Upper lobe of right lung (tissue), 1 donor: ENCODE results near the gene GALNT9. TPM values are rescaled to one million over a fixed set of nuclear protein-coding genes. Genes with fewer than 3 reads are reported as not detected.
A peak's percentile ranks its signal among the peaks of the same experiment; 100 is the strongest.

Experiments used
- ATAC-seq: fragments of 200-7000 bp; cut with Tn5 transposase; one replicate; pipeline ENCODE4 v1.9.1; 2020; ENCODE audit warnings: mild to moderate bottlenecking, moderate library complexity
- DNase-seq: peaks from one replicate; pipeline ENCODE4 v3.0.0-alpha.2; 2020
- H3K27ac ChIP-seq: fragments of 200-600 bp; one replicate; pipeline ENCODE4 v1.8.0; 2022
- H3K27me3 ChIP-seq: fragments of 200-600 bp; one replicate; pipeline ENCODE4 v1.8.0; 2022; ENCODE audit warnings: mild to moderate bottlenecking
- H3K36me3 ChIP-seq: fragments of 200-600 bp; one replicate; pipeline ENCODE4 v1.8.0; 2022
- H3K4me1 ChIP-seq: fragments of 200-600 bp; one replicate; pipeline ENCODE4 v1.8.0; 2022
- H3K4me3 ChIP-seq: fragments of 200-600 bp; one replicate; pipeline ENCODE4 v1.8.0; 2022; ENCODE audit warnings: mild to moderate bottlenecking
- H3K9me3 ChIP-seq: fragments of 200-600 bp; one replicate; pipeline ENCODE4 v1.8.0; 2022
- CTCF ChIP-seq: fragments of 200-600 bp; IDR thresholded peaks from one replicate; pipeline ENCODE4 v1.8.0; 2022; ENCODE audit warnings: antibody characterized with exemption
- intact Hi-C: fragments of 100-400 bp; cut with DNase I; formaldehyde crosslinking; loops from one replicate; pipeline ENCODE4 v1.11.0; 2022
- total RNA-seq: library from RNA; stranded (reverse); fragmentation: NEBNext Ultra II Directional; extraction: Animal tissue kit (Norgen Biotek cat#: 25700); gene quantifications from one replicate; pipeline ENCODE4 v1.2.1, GENCODE V29; 2021
- donor health status: DM: no; HTN: yes; CAD: no; lungs with severe emphysema.

GALNT9 gene
- total RNA-seq, 1 donor from 2014 or later, result 1.6 TPM

- TF ChIP-seq CTCF, result no peak
- DNase-seq (no peak), ATAC-seq (no peak)
- Histone ChIP-seq H3K27me3 (no peaks in the 10 kb centered on the region), H3K27ac (no peak overlapping the region), H3K36me3 (no peaks in the 10 kb centered on the region), H3K4me1 (peaks cover 5% of the 10 kb centered on the region), H3K9me3 (no peaks in the 10 kb centered on the region), H3K4me3 (no peak overlapping the region)
- intact Hi-C loops, result no loop called here
Observed at GRCh38 chr12:132187646-132188450, 141.5 kb downstream of the GALNT9 start.

DNA sequence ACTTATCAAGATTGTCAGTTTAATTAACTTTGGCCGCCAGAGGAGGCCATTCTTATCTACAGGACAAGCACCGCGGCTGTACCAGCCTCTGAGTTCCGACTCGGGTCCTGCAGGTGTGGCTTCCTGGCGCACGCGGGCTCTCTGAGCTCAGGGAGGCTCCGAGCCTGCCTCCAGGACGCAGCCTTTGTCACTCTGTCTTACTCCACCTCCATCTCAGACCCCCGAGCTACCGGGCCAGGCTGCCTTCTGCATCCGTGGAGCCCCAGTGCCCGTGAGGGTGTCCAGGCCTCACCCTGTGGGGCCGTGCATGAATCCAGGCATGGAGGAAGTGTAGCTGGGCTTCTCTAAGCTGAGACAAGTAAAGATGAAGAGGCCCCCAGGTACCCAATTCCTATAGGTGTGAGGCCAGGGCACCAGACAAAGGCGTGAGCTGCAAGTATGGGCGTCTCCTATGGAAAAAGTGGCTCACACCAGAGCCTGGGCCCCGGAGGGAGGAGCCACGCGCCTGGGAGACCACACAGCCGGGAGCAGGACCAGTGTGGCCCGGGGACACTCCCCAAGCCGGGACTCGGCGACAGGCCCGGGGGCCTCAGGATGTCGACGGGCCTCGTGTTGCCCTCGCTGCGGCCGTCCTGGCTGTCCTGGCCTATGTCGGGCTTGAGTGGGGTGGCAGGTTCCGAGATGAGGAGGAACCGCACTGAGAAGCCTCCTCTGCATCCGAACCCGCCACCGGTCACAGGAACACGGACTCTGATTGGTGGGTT is 142.3 kb downstream of the GALNT9 start:
- TF ChIP-seq CTCF, result no peak
- ATAC-seq (no peak), DNase-seq (no peak)
- H3K4me3 ChIP-seq, result no peak overlapping the region
- peaks cover 5% of the 10 kb centered on the region for H3K4me1 ChIP-seq
- H3K27me3 ChIP-seq, result no peaks in the 10 kb centered on the region
- H3K36me3 ChIP-seq, result no peaks in the 10 kb centered on the region
- intact Hi-C loops, result no loop called here
- no peaks in the 10 kb centered on the region for H3K9me3 ChIP-seq
- no peak overlapping the region for H3K27ac ChIP-seq

DNA sequence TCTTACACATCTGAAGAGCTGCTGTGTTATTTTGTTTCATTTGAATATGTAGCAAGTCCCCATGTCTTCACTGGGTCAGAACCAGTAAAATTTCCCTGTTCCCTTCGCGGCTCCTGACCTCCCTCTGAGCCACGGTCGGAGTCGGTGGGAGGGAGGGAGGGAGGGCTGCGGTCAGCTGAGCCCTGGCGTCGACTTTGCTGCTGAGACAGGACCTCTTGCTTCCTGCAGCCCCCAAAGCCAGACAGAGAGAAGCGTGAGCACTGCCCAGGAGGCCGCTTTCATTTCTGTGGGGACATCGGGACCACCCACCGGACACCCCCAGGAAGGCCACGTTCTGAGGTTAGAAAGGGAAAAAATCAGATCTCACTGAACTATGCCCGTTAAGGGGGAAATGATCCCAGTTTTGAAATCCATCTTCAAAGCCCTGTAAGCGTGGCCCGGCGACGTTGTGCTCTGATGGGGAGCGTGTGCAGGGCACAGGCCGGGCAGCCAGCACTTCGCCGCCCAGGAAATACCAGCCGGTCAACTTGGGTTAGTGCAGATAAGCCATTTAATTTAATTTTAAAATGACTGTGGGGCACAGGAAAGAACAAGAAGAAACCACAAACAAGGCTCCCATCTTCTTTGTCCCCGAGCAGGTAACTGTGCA is 143.1 kb downstream of the GALNT9 start:
- no peaks in the 10 kb centered on the region for H3K36me3 ChIP-seq
- TF ChIP-seq CTCF, result no peak
- peaks cover 5% of the 10 kb centered on the region for H3K4me1 ChIP-seq
- H3K27me3 ChIP-seq, result no peaks in the 10 kb centered on the region
- H3K9me3 ChIP-seq, result no peaks in the 10 kb centered on the region
- H3K4me3 ChIP-seq, result peak overlapping the region; percentile 30
- no peak for ATAC-seq
- DNase-seq, result no peak
- H3K27ac ChIP-seq, result no peak overlapping the region
- intact Hi-C loops, result no loop called here

- Histone ChIP-seq H3K4me3 (peak overlapping the region; percentile 30), H3K27ac (no peak overlapping the region), H3K36me3 (no peaks in the 10 kb centered on the region), H3K4me1 (peaks cover 5% of the 10 kb centered on the region), H3K9me3 (no peaks in the 10 kb centered on the region), H3K27me3 (no peaks in the 10 kb centered on the region)
- no peak for DNase-seq
- no peak for TF ChIP-seq CTCF
- ATAC-seq, result no peak
- intact Hi-C loops, result no loop called here
Observed at GRCh38 chr12:132185705-132186104, 143.7 kb downstream of the GALNT9 start.

DNA sequence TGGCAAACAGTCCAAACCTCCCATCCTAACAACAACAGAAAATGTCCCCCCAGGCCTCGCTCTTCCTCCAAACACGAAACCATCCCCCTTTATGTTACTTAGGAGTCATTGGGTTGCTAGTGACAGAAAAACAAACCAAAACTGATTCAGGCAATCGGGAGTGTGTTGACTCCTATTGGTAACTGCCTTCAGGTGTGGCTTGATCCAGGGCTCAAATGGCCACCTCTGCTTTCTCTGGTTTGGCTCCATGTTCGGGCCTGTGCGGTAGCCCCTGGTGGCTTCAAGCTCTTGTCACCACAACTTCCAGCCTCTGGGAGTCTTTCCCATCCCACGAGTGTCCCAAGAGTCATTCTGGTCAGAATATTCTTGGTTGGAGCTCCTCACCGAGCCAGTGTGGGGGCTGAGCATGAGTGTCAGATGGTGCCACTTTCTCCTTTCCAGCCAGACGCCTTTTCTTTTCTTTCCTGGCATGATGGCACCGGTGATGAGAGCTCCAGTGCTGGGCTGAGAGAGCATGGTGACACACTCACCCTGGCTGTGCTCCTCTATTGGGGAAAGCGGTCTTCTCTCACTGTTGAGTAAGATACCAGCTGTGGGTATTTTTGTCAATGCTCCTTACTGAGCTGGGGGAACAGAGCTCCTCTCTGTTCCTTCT is 146.6 kb downstream of the GALNT9 start:
- H3K4me3 ChIP-seq, result no peak overlapping the region
- DNase-seq (no peak), ATAC-seq (no peak)
- H3K9me3 ChIP-seq, result no peaks in the 10 kb centered on the region
- H3K27ac ChIP-seq, result no peak overlapping the region
- no peaks in the 10 kb centered on the region for H3K27me3 ChIP-seq
- H3K4me1 ChIP-seq, result no peaks in the 10 kb centered on the region
- intact Hi-C loops, result no loop called here
- no peak for TF ChIP-seq CTCF
- H3K36me3 ChIP-seq, result no peaks in the 10 kb centered on the region
